Amygdala (tissue), 56 donors: ENCODE measurements around the gene C2orf68.
A peak's percentile ranks its signal among the peaks of the same experiment; 100 is the strongest.
"Not testable (repeated sequence)": the region's sequence is repeated elsewhere in the genome, so short reads cannot be mapped to it uniquely, and the experiment has no call there.

Experiments
- DNase-seq, 56 donors: peaks; one replicate each; lab custom pipeline; 2025; lab: John Stamatoyannopoulos, UW

Gene C2orf68

DNA sequence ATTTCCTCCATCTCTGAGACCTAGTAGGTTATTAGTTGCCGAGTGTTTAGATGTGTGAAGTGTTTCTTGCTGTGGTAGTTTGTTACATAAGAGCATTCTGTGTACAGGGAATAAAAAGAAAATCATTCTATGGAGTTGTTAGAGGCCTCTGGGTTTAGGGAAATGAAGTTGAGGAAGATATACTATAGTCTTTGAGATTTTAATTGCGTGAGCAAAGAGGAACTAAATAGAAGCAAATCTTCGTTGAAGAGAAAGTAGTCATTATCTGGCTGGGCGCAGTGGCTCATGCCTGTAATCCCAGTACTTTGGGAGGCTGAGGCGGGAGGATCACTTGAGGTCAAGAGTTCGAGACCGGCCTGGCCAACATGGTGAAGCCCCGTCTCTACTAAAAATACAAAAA, 23.1 kb upstream of the C2orf68 start:
- DNase-seq: no peak

DNA sequence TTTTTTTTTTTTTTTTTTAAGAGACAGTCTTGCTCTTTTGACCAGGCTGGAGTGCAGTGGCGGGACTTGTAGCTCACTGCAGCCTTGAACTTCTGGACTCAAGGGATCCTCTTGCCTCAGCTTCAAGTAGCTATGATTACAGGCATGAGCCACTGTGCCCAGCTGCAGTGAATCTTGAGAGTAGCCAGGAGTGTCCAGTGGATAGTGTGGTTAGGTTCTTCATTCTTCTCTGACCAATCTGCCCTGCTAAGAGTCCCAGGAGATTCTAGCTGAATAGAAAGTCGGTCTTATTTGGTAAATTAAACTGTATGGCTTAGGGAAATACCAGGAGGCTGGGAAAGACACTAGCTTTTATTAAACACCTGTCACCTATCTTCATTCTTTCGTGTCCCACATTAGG, 19.4 kb upstream of the C2orf68 start:
- no peak for DNase-seq

DNA sequence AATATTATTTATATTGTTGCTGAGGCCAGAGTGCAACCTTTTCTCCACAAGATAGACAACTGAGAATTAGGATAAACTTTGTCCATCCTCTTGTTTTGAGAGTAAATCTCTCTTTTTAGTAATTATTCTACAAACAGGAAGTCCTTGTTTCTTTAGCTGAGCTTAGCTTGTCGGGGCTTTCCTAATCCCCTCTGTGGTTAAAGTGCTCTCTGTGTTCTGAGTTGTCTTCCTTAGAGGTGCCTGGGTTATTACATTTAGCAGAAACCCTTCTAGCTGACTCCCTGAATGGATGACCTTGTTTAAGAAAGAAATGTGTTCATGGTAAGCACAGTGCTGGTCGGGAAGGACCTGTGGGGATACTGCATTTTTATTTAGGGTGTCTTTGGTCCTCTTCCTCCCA, 16.8 kb upstream of the C2orf68 start:
- no peak for DNase-seq

DNA sequence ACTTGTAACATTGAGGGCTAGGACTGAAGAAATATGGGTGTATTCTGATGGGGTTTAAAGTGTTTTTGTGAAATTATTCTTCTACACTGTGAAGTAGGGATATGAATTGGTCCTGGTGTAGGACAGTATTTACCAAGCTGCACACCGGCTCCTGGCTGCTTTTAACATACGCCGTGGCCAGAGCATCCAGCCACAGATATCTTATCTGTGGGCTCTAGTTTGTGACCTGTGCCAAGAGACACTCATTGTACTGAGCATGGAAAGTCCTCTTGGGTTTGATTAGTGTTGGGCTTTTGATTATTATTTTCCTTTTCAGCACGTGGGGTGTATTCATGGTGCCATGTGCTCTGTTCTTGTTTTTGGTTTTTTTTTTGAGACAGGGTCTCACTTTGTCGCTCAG, 12.1 kb upstream of the C2orf68 start:
- no peak for DNase-seq

DNA sequence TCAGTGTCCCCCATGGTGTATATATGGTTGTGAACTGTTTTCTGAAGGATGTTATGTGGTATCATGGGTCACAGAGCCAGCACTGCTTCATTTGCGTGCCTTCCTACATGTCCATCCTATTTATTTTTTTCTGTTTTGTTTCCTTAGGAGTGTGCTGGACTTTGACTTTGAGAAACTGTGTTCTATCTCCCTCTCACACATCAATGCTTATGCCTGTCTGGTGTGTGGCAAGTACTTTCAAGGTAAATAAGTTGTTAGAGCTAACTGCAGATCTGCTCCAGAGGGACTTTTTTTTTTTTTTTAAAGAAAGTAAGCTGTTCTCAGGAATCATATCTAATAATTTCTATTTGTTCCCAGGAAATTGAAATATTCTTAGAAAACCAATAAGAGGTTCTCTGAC, 9.5 kb upstream of the C2orf68 start:
- no peak for DNase-seq

DNA sequence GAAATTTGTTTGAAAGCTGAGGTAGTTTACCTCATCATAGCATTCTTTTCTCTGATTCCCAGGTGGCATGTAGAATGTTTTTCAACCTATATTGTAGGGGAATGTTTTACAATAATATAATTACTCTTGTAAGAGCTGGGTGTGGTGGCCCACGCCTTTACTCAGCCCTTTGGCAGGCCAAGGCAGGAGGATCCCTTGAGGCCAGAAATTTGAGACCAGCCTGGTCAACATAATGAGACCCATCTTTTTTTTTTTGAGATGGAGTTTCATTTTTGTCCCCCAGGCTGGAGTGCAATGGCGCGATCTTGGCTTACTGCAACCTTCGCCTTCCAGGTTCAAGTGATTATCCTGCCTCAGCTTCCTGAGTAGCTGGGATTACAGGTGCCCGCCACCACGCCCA, 7.8 kb upstream of the C2orf68 start:
- DNase-seq: no peak

DNA sequence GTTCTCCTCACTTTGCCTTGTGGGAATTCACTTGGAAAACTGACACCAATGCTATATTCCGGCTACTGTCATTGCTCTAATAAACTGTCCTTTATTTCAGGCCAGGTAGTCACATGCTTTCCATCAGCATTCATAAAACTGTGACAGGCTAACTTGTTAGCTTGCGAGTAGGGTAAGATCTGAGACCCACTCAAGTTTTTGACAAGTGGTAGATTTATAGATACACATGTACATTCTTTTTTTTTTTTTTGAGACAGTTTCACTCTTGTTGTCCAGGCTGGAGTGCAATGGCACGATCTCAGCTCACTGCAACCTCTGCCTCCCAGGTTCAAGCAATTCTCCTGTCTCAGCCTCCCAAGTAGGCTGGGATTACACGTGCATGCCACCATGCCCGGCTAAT, 5.9 kb upstream of the C2orf68 start:
- DNase-seq: not testable (repeated sequence)

DNA sequence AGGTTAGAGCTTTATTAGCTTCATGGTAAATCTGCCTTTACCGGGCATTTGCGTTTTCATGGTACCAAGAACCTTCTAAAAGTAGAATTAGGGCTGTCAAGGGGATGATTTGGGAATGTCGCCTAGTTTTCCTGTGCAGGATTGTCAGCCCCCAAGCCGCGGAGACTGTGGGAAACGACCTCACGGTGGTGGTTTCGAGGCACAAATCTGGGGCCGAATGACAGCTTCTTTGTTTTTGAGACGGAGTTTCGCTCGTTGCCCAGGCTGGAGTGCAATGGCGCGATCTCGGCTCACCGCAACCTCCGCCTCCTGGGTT, 3.5 kb upstream of the C2orf68 start:
- DNase-seq: no peak

DNA sequence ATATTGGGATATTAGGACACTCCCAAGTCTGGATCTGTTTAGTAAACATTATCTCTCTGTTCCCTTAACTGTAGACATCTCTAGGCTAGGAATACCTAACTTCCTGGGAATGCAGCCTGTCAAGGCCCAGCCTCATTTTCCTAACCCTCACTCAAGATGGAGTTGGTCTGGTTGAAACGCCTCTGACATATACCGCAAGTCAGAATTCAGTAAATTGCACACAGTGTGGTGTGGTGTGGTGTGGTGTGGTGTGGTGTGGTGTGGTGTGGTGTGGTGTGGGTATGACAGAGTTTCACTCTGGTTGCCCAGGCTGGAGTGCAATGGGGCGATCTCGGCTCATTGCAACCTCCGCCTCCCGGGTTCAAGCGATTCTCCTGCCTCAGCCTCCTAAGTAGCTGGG, 2.9 kb upstream of the C2orf68 start:
- not testable (repeated sequence) for DNase-seq

DNA sequence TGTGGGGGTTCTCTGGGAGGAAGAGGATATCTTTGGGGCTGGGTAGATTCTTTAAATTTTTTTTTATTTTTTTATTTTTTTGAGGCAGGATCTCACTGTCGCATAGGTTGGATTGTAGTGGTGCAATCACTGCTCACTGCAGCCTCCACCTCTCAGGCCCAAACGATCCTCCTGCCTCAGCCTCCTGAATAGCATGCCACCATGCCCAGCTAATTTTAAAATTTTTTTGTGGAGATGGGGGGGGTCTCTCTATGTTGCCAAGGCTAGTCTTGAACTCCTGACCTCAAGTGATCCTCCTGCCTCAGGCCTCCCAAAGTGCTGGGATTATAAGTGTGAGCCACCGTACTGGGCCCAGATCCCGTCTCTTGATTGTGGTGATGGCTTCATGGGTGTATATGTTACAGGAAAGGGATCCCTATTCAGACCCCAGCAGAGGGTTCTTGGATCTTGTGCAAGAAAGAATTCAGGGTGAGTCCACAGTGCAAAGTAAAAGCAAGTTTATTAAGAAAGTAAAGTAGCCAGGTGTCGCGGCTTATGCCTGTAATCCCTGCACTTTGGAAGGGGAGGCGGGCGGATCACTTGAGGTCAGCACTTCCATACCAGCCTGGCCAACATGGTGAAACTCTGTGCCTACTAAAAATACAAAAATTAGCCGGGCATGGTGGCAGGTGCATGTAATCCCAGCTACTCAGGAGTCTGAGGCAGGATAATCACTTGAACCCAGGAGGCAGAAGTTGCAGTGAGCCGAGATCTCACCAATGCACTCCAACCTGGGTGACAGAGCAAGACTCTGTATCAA, 2.0 kb upstream of the C2orf68 start:
- no peak for DNase-seq

DNA sequence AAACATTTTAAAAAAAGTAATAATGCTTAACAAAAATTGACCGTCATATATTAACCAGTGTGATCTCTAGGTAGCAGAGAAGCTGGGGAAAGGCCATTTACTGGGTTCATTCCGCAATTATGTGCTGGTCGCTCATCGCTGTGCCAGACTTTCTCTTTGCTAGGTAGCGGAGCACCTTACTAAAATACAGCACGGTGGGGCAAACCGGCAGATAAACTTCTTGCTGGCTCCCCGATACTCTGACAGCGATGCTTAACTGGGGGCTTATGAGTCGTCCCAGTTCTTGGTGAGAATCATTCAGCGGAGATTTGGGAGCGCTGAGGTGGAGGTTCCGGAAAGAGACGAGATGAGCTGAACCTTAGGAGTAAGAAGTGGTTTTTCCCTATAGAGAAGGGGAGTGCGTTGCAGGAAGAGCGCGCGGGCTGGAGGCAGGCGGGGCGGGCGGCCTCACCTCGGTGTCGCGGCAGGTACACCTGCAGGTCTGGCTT, 605 bp downstream of the C2orf68 start:
- no peak for DNase-seq

DNA sequence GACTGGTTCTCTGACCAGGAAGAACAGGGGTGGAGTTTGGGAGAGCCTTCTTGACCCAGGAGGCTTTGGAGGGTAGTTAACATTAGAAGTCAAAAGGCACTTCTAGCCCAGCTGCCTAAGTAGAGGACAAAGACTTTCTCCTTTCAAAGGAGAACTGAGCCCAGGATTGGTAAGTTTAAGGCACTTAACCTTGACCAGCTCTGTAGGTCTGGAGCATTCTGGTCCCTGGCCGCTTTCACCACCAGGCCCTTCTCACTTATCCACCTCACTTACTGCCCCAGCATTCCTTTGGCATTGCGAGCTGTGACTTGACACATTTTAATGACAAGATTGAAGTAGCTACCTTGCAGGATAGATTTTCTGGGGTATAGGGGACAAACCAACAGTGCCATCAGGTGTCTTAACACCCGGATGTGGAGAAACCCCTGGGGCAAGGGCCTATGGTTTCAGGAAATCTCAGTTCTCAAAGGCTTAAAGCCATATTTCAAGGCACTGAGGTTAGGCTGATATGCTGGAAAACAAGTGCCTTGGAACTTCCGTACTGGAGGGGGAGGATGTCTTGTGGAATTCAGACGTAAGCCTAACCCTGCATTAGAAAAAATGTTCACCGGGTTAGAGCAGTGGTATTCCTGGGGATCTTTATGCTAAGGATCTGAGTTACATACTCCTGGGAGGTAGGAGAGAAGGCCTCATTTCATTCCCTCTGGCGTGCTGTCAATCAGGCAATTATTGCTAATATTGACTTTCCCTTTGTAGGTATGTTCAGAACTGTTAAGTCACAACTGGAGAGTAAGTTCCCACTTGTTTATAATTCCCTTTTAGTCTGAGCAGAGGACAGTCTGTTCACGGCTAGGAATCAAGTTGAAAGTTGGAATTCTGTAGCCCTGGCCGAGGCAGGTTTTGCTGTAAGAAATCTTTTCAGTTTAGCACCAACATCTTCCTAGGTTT, 4.3 kb downstream of the C2orf68 start:
- DNase-seq: no peak

DNA sequence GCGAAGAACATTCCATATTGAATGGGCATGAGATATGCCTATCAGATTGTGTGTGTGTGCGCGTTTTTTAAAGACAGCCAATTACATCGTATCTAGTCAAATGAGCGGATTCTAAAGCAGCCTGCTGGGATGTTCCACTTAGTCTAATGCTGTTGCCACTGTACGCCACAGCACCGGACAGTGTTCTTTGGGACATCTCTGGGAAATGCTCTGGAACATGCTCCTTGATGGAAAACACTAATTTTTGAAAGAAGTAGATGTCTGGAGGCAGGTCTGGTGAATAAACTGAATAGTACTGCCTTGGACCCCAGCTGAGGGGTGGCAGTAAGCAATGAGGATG, 5.8 kb downstream of the C2orf68 start:
- DNase-seq: no peak

DNA sequence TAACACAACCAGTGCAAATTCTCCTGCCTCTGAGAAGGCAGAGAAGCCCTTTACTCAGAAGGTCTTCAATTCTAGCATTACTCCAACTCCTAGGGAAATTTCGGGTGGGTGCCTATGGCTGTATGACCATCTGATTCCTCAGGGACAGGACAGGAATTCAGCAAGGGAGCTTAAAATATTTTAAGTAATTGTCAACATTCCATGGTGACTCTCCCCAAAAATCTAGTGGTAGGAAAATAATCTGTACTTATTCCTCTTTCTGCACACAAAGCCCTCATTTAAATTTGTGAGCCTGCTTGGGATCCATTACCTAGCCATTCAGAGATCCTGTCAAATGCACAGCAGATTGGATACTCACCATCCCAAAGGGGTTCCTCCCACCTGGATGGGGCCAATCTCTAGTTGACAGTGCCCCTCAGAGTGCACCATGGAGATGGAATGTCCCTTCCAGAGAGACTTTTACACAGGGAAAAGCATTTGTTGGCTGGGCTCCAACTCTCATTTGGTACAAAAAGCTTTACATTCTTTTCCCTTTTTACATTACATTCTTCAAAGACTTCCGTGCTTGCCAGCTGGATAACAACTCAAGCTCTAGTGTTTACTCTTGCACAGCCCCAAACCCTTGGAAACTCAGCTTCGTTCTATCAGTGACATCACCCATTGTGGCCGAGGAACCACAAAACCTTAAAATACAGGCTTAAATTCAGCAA, 6.3 kb downstream of the C2orf68 start:
- peak in 2 of 56 donors; percentile 24 to 29 for DNase-seq

DNA sequence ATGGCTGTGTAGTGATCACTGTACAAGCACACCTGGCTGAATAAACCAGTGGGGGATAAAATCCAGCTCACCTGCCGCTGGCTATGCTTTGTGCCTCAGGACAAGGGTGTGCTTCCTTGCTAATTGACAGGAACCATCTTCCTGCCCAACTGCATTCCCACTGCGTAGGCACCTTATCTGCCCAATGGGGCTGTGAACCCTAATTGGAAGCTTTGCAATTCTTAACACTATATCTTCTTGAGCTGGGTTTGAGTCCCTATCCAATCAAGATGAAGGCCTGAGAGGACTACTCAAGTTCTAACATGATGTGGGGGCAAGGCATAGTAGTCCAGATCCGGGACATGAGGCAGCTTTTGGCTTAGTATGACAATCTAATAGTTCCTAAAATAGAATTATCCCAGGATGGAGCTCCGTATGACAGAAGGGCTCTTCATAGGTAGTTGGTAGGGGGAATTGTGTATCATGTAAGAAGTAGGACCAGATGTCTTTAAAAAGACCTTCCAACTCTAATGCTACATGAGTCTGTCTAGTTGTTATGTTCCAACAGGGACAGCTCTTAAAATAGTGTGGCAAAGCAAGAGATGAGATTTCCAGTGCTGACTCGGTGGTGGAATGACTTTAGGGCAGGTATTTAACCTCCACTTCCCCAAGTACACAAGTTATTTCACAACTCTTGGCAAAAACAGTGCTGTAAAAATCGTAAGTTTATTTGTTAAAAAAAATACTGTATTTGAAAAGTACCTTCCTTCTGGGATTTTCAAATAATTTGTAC, 7.1 kb downstream of the C2orf68 start:
- no peak for DNase-seq

DNA sequence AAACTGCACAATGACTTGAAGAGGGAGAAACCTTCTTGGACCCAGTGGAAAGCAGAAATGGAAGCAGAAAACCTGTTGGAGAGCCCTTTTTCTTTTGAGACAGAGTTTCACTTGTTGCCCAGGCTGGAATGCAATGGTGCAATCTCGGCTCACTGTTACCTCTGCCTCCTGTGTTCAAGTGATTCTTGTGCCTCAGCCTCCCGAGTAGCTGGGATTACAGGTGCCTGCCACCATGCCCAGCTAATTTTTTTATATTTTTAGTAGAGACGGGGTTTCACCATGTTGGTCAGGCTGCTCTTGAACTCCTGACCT, 7.8 kb downstream of the C2orf68 start:
- DNase-seq: not testable (repeated sequence)

DNA sequence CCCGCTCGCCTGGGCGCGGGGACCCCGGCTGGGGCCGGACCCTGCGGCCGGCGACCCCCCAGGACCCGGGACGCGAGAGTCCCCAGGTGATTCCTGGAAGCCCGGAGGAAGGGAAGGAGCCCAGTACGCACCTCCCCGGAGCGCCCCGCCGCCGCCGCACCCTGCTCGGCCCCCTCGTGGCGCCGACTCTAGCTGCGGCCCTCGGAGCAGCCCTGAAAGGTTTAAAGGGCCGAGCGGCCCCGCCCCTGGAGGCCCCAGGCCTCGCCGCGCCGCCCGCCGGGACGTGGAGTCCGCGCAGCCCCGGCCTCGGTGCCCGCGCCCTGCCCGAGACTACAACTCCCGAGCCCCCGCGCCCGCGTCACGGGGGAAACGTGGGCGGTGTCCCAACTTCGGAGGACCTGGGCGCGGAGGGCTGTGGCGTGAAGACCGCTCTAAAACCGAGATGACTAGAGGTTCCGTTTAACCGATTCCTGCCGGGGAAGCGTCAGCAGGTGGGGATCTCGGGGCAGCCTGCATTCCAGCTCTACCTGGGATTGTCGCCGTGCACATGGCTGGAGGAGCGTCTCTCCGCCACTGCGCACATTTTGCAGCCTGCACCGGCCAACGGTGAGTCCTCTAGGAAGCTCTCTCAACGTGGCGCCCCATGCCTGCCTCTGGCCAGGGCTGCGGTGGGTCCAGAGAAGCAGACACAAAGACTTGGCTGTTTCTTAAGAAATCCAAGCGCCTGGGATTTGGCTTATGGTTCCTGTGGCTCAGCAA, 9.2 kb downstream of the C2orf68 start, which contains the start of gene TMEM150A:
Gene TMEM150A, minus strand, starts transcription at position 223 of the 759 bp plus-strand sequence. CDS start 750 bp downstream, outside the sequence.
- peak; percentile 49 to 96 (median 85) for DNase-seq

DNA sequence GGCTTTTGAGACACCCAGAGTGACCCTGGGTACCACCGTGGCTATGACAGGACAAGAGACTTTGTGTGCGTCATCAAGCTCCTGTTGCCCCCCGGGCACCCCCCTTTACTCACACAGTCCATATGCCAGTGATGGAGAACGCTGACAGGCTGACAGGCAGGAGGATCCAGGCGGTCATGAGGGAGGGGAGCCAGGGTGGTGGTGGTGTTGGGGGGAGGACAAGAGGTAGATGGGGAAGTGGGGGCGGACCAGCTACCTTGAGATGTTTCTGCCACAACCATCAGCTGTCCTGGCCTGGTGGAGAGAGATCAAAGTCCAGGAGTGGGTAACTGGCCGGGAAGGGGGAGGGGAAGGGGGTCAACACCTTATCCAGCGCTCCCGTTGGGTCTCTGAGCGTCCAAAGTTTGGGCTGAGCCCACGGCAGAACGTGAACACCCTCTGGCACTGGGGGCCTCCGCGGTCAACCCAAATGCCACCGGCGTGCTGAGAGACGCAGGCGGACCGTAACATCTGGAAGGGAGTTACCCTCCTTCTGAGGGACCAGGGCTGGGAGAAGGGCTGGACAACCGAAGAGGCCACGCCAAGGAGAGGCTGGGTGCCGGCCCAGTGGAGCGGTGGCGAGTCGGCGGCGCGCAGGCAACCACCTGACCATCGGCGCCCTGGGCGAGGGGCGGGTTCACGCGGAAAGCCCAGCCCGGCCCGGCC, 9.9 kb downstream of the C2orf68 start:
- DNase-seq: peak in 35 of 56 donors; percentile 24 to 87 (median 71)
